ENCODE results near the gene PROC.
"Not testable (repeated sequence)": the region's sequence is repeated elsewhere in the genome, so short reads cannot be mapped to it uniquely, and the experiment has no call there.

PROC gene

GRCh38 chr2:127397568-127398238 lies 20.5 kb upstream of the PROC start:
- no peak for DNase-seq

GRCh38 chr2:127398239-127398590 lies 20.0 kb upstream of the PROC start:
- DNase-seq, result no peak

GRCh38 chr2:127400533-127400896 lies 17.7 kb upstream of the PROC start:
- DNase-seq, result no peak

- DNase-seq, result no peak
Observed at GRCh38 chr2:127400897-127401756, 17.1 kb upstream of the PROC start.

GRCh38 chr2:127401757-127402695 lies 16.2 kb upstream of the PROC start:
- DNase-seq, result no peak

- DNase-seq, result no peak
Observed at GRCh38 chr2:127403460-127403859, 14.8 kb upstream of the PROC start.

GRCh38 chr2:127404466-127405254 lies 13.6 kb upstream of the PROC start:
- no peak for DNase-seq

- no peak for DNase-seq
Observed at GRCh38 chr2:127405255-127405610, 13.0 kb upstream of the PROC start.

GRCh38 chr2:127406454-127406853 lies 11.8 kb upstream of the PROC start:
- no peak for DNase-seq

GRCh38 chr2:127407091-127407490 lies 11.1 kb upstream of the PROC start:
- DNase-seq, result no peak

- no peak for DNase-seq
Observed at GRCh38 chr2:127407661-127408003, 10.6 kb upstream of the PROC start.

- DNase-seq, result peak; percentile 46
Observed at GRCh38 chr2:127408004-127408806, 10.0 kb upstream of the PROC start.

- DNase-seq, result no peak
Observed at GRCh38 chr2:127408807-127409099, 9.5 kb upstream of the PROC start.

GRCh38 chr2:127409716-127410115 lies 8.5 kb upstream of the PROC start:
- not testable (repeated sequence) for DNase-seq

GRCh38 chr2:127410871-127411652 lies 7.2 kb upstream of the PROC start:
- DNase-seq, result no peak

- DNase-seq, result peak; percentile 47
Observed at GRCh38 chr2:127411653-127412369, 6.4 kb upstream of the PROC start.

- DNase-seq, result no peak
Observed at GRCh38 chr2:127413200-127413599, 5.0 kb upstream of the PROC start.

- no peak for DNase-seq
Observed at GRCh38 chr2:127413782-127414637, 4.2 kb upstream of the PROC start.
